Testis (tissue), 3 donors: ENCODE measurements around the gene TMPRSS11A. TPM values are rescaled to one million over a fixed set of nuclear protein-coding genes. Genes with fewer than 3 reads are reported as not detected.

Experiments used
- DNase-seq: peaks from one replicate; pipeline ENCODE4 v3.0.0-alpha.2; 2019
- H3K27ac ChIP-seq, 2 donors: fragments of 200-600 bp; sonication (generic); one replicate each; pipeline ENCODE4 v1.5.1; 2019
- H3K27me3 ChIP-seq: fragments of 200-600 bp; sonication (generic); one replicate; pipeline ENCODE4 v1.5.1; 2019
- H3K36me3 ChIP-seq: fragments of 200-600 bp; sonication (generic); one replicate; pipeline ENCODE4 v1.5.1; 2017; ENCODE audit warnings: low read depth; ENCODE audit errors: missing control alignments
- H3K4me1 ChIP-seq: fragments of 200-600 bp; sonication (generic); one replicate; pipeline ENCODE4 v1.5.1; 2019
- H3K4me3 ChIP-seq, 2 donors: fragments of 200-600 bp; sonication (generic); one replicate each; pipeline ENCODE4 v1.5.1; 2017 to 2019
- H3K9me3 ChIP-seq: fragments of 200-600 bp; sonication (generic); one replicate; pipeline ENCODE4 v1.5.1; 2017
- POLR2A ChIP-seq: fragments of 450-650 bp; IDR thresholded peaks from one replicate; pipeline ENCODE4 v1.6.1; 2017; ENCODE audit warnings: antibody characterized with exemption, mild to moderate bottlenecking, moderate library complexity
- WGBS, 2 donors: methylation state at CpG; one replicate each; pipeline ENCODE4 v1.1.5; 2018; 5-methylcytosine and 5-hydroxymethylcytosine counted together
- intact Hi-C: fragments of 100-400 bp; cut with DNase I; formaldehyde crosslinking; loops from one replicate; pipeline ENCODE4 v1.15.1; 2023; ENCODE audit warnings: low total_unique reads
- polyA plus RNA-seq: library from polyadenylated mRNA; stranded (reverse); fragments of 350-450 nt; fragmentation: Illumina TruSeq; extraction: RNeasy Lipid Tissue Mini Kit (QIAGEN cat#74804); gene quantifications from one replicate; pipeline ENCODE4 v1.2.3, GENCODE V29; 2014; ENCODE audit warnings: low read depth, low replicate concordance; ENCODE audit not compliant: insufficient read depth
- total RNA-seq, 2 donors: library from RNA; depleted of rRNA; stranded (reverse); fragments of >200 nt; gene quantifications; one replicate each; pipeline ENCODE4 v1.2.3, GENCODE V29; 2016
- TF ChIP-seq, protein P1 (sequence below), 3 experiments: fragments of 450-650 bp in 2 of 3; fragments of 200-600 bp in 1 of 3; sonication (generic) in 1 of 3; IDR thresholded peaks; one replicate each; pipeline ENCODE4 v1.5.1; 2016 to 2019; ENCODE audit warnings: antibody characterized with exemption in 3 of 3, mild to moderate bottlenecking in 2 of 3, moderate library complexity in 1 of 3

TMPRSS11A gene
- total and polyA plus RNA-seq, 3 donors from 2014 or later, result 0.06 to 0.70 TPM; not detected in 1

DNA sequence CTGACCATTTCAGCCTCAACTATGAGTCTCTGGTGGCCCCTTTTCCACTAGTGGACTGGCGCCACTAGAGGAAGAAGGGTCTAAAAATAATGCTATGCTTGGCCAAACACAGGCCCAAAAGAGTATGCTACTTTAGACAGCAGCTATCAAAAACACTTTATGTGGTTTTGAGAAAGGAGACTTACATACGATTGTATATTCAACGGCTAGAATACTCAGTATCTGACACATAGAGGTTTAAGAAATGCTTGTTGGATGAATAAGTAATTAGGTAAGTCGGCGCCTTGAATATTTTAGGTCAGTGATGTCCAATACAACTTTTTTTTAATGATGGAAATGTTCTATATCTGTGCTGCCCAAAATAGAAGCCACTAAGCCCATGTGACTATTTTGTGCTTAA lies 25.7 kb upstream of the TMPRSS11A start:
- no peak for DNase-seq

DNA sequence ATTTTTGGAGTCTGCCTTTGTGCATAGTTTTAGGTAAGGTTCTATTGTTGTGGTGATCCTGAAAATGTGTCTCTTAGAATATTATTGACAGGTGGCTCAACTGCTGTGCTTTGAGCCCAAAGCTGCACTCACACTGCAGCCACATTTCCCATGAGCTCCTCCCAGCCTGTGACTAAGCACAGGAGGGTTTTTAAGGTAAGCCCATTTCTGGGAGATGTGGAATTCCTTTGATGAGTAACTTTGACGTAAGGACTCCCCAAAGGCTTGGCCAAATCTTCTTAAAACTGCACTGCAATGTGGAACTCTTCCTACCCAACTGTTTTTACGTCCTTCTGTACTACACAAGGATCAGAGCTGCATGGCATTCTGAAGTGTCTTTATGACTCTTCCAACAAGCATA lies 20.0 kb upstream of the TMPRSS11A start:
- WGBS, 2 donors, result 50 to 54% methylated on average over 2 of the region's 2 CpGs

More for the DNA sequence above, 25.7 kb upstream of the TMPRSS11A start:
- no peaks in the 10 kb centered on the region for H3K4me1 ChIP-seq
- H3K36me3 ChIP-seq, result no peaks in the 10 kb centered on the region
- intact Hi-C loops, result no loop called here
- H3K9me3 ChIP-seq, result no peaks in the 10 kb centered on the region
- no peak for TF ChIP-seq POLR2A
- TF ChIP-seq, protein P1, sequence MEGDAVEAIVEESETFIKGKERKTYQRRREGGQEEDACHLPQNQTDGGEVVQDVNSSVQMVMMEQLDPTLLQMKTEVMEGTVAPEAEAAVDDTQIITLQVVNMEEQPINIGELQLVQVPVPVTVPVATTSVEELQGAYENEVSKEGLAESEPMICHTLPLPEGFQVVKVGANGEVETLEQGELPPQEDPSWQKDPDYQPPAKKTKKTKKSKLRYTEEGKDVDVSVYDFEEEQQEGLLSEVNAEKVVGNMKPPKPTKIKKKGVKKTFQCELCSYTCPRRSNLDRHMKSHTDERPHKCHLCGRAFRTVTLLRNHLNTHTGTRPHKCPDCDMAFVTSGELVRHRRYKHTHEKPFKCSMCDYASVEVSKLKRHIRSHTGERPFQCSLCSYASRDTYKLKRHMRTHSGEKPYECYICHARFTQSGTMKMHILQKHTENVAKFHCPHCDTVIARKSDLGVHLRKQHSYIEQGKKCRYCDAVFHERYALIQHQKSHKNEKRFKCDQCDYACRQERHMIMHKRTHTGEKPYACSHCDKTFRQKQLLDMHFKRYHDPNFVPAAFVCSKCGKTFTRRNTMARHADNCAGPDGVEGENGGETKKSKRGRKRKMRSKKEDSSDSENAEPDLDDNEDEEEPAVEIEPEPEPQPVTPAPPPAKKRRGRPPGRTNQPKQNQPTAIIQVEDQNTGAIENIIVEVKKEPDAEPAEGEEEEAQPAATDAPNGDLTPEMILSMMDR (IDR thresholded peaks at IDR 0.05), result no peak
- WGBS, 2 donors, result 73 to 83% methylated on average over 5 of the region's 5 CpGs
- no peak overlapping the region for H3K4me3 ChIP-seq
- H3K27me3 ChIP-seq, result no peaks in the 10 kb centered on the region
- H3K27ac ChIP-seq, result no peak overlapping the region

DNA sequence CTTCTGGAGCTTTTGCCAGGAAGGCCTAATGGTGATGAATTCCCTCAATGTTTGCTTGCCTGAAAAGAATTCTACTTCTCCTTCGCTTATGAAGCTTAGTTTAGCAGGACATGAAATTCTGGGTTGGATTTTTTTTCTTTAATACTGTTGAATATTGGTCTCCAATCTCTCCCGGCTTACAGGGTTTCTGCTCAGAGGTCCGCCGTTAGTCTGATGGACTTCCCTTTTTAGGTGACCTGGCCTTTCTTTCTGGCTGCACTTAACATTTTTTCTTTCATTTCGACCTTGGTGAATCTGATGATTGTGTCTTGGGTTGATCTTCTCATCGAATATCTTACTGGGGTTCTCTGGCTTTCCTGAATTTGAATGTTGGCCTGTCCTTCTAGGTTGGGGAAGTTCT lies 17.2 kb upstream of the TMPRSS11A start:
- no peaks in the 10 kb centered on the region for H3K4me1 ChIP-seq
- no peak overlapping the region for H3K27ac ChIP-seq
- no peak for TF ChIP-seq POLR2A
- TF ChIP-seq, protein P1 (IDR thresholded peaks at IDR 0.05), result no peak
- no peaks in the 10 kb centered on the region for H3K9me3 ChIP-seq
- no peaks in the 10 kb centered on the region for H3K36me3 ChIP-seq
- 89 to 93% methylated on average over 6 of the region's 6 CpGs for WGBS, 2 donors
- H3K4me3 ChIP-seq, result no peak overlapping the region
- H3K27me3 ChIP-seq, result no peaks in the 10 kb centered on the region
- no peak for DNase-seq
- intact Hi-C loops, result no loop called here

More for the DNA sequence above, 20.0 kb upstream of the TMPRSS11A start:
- TF ChIP-seq, protein P1 (IDR thresholded peaks at IDR 0.05), result no peak
- no peak for TF ChIP-seq POLR2A
- Histone ChIP-seq H3K9me3 (no peaks in the 10 kb centered on the region), H3K36me3 (no peaks in the 10 kb centered on the region), H3K4me3 (no peak overlapping the region), H3K27ac (no peak overlapping the region), H3K4me1 (no peaks in the 10 kb centered on the region), H3K27me3 (no peaks in the 10 kb centered on the region)
- intact Hi-C loops, result no loop called here
- DNase-seq, result no peak

DNA sequence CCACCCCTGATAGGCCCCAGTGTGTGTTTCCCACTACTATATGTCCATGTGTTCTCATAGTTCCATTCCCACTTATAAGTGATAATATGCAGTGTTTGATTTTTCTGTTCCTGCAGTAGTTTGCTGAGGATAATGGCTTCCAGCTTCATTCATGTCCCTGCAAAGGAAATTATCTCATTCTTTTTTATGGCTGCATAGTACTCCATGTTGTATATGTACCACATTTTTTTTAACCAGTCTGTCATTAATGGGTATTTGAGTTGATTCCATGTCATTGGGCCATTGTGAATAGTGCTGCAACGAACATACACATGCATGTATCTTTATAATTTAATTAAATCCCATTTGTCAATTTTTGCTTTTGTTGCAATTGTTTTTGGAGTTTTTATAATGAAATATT lies 10.3 kb upstream of the TMPRSS11A start:
- no peak for DNase-seq
- Histone ChIP-seq H3K27me3 (no peaks in the 10 kb centered on the region), H3K4me1 (no peaks in the 10 kb centered on the region), H3K9me3 (no peaks in the 10 kb centered on the region), H3K27ac (no peak overlapping the region), H3K4me3 (no peak overlapping the region), H3K36me3 (no peaks in the 10 kb centered on the region)
- intact Hi-C loops, result no loop called here
- no peak for TF ChIP-seq POLR2A
- TF ChIP-seq, protein P1 (IDR thresholded peaks at IDR 0.05), result no peak
- 76 to 87% methylated on average over 1 of the region's 1 CpG for WGBS, 2 donors

DNA sequence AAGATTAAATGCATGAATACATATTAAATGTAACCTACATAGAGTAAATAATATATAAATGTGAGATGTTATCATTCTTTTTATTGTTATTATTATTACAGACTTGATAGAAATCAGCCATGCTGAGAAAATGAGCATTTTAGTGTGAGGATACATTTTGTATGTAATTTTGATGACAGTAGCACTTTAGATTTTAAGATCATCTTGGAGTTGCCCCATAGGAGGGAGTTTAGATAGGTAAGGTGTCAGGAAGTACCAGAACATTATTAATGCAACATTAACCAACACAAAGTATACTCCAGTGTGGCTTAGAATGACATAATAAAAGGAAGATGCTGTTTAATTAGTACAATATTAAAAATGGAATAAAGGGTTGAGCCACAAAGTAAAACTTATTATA lies 8.4 kb downstream of the TMPRSS11A start:
- TF ChIP-seq, protein P1 (IDR thresholded peaks at IDR 0.05), result no peak
- TF ChIP-seq POLR2A, result no peak
- H3K4me1 ChIP-seq, result no peaks in the 10 kb centered on the region
- no peaks in the 10 kb centered on the region for H3K9me3 ChIP-seq
- H3K36me3 ChIP-seq, result no peaks in the 10 kb centered on the region
- no peak overlapping the region for H3K4me3 ChIP-seq
- DNase-seq, result no peak
- no peak overlapping the region for H3K27ac ChIP-seq
- no peaks in the 10 kb centered on the region for H3K27me3 ChIP-seq
- intact Hi-C loops, result no loop called here
